Brain pericyte (primary cell): ENCODE measurements around the gene SPACDR.
A peak's percentile ranks its signal among the peaks of the same experiment; 100 is the strongest.
"Not testable (repeated sequence)": the region's sequence is repeated elsewhere in the genome, so short reads cannot be mapped to it uniquely, and the experiment has no call there.

ENCODE experiments used
- DNase-seq: peaks from one replicate; pipeline ENCODE4 v3.0.0-alpha.2; 2012; ENCODE audit warnings: low read depth, low spot score

Gene SPACDR

GRCh38 chr7:100464210-100464660, at the start of gene SPACDR:
TSS of gene SPACDR (minus strand) at chr7:100464260. CDS start at chr7:100464025, 235 bp downstream.
- no peak for DNase-seq

- no peak for DNase-seq
These were observed 49.3 kb upstream of the SPACDR start for GRCh38 chr7:100513212-100513810.

- no peak for DNase-seq
These were observed 46.6 kb upstream of the SPACDR start for GRCh38 chr7:100510437-100511239.

- DNase-seq = no peak
These were observed 45.2 kb upstream of the SPACDR start for GRCh38 chr7:100509231-100509630.

GRCh38 chr7:100506356-100506923, 42.4 kb upstream of the SPACDR start:
- no peak for DNase-seq

GRCh38 chr7:100504887-100505611, 41.0 kb upstream of the SPACDR start:
- DNase-seq = no peak

- not testable (repeated sequence) for DNase-seq
These were observed 40.0 kb upstream of the SPACDR start for GRCh38 chr7:100504031-100504430.

- not testable (repeated sequence) for DNase-seq
These were observed 36.7 kb upstream of the SPACDR start for GRCh38 chr7:100500743-100501142.

GRCh38 chr7:100496509-100496908, 32.4 kb upstream of the SPACDR start:
- no peak for DNase-seq

- no peak for DNase-seq
These were observed 29.6 kb upstream of the SPACDR start for GRCh38 chr7:100493476-100494264.

- DNase-seq = no peak
These were observed 28.8 kb upstream of the SPACDR start for GRCh38 chr7:100492738-100493475.

GRCh38 chr7:100491192-100491578, 27.1 kb upstream of the SPACDR start:
- DNase-seq = no peak

GRCh38 chr7:100490483-100491191, 26.6 kb upstream of the SPACDR start:
- DNase-seq = no peak

GRCh38 chr7:100489824-100490223, 25.8 kb upstream of the SPACDR start:
- DNase-seq = peak; percentile 75

- DNase-seq = no peak
These were observed 25.1 kb upstream of the SPACDR start for GRCh38 chr7:100489121-100489520.

GRCh38 chr7:100488333-100489095, 24.5 kb upstream of the SPACDR start:
- DNase-seq = no peak

- DNase-seq = no peak
These were observed 22.8 kb upstream of the SPACDR start for GRCh38 chr7:100486753-100487446.

- DNase-seq = no peak
These were observed 22.1 kb upstream of the SPACDR start for GRCh38 chr7:100486111-100486636.
